Measurements from ENCODE around the gene SCG3.
"Not testable (repeated sequence)": the region's sequence is repeated elsewhere in the genome, so short reads cannot be mapped to it uniquely, and the experiment has no call there.

SCG3 gene

GRCh38 chr15:51681303-51681963, at the start of gene SCG3:
TSS of gene SCG3 (plus strand) at chr15:51681503. CDS start at chr15:51681756, 253 bp downstream.
- peak; percentile 19 for DNase-seq (ENCODE audit: low read depth)

- no peak for DNase-seq (ENCODE audit: low read depth)
Measured at GRCh38 chr15:51634591-51635198, 46.6 kb upstream of the SCG3 start.

GRCh38 chr15:51641490-51642130, 39.7 kb upstream of the SCG3 start:
- no peak for DNase-seq (ENCODE audit: low read depth)

GRCh38 chr15:51642696-51643095, 38.6 kb upstream of the SCG3 start:
- DNase-seq (ENCODE audit: low read depth), result no peak

GRCh38 chr15:51647128-51647562, 34.2 kb upstream of the SCG3 start:
- DNase-seq (ENCODE audit: low read depth), result no peak

- not testable (repeated sequence) for DNase-seq (ENCODE audit: low read depth)
Measured at GRCh38 chr15:51648101-51648500, 33.2 kb upstream of the SCG3 start.

- DNase-seq (ENCODE audit: low read depth), result not testable (repeated sequence)
Measured at GRCh38 chr15:51648643-51649042, 32.7 kb upstream of the SCG3 start.

- no peak for DNase-seq (ENCODE audit: low read depth)
Measured at GRCh38 chr15:51649659-51650521, 31.4 kb upstream of the SCG3 start.

GRCh38 chr15:51652084-51652668, 29.1 kb upstream of the SCG3 start:
- DNase-seq (ENCODE audit: low read depth), result no peak

- not testable (repeated sequence) for DNase-seq (ENCODE audit: low read depth)
Measured at GRCh38 chr15:51655401-51656057, 25.8 kb upstream of the SCG3 start.

GRCh38 chr15:51658664-51659063, 22.6 kb upstream of the SCG3 start:
- no peak for DNase-seq (ENCODE audit: low read depth)

- no peak for DNase-seq (ENCODE audit: low read depth)
Measured at GRCh38 chr15:51661072-51661471, 20.2 kb upstream of the SCG3 start.

GRCh38 chr15:51667478-51667877, 13.8 kb upstream of the SCG3 start:
- no peak for DNase-seq (ENCODE audit: low read depth)

GRCh38 chr15:51668446-51668845, 12.9 kb upstream of the SCG3 start:
- DNase-seq (ENCODE audit: low read depth), result no peak

- no peak for DNase-seq (ENCODE audit: low read depth)
Measured at GRCh38 chr15:51669381-51669780, 11.9 kb upstream of the SCG3 start.

GRCh38 chr15:51672155-51672687, 9.1 kb upstream of the SCG3 start:
- no peak for DNase-seq (ENCODE audit: low read depth)

GRCh38 chr15:51672913-51673857, 8.1 kb upstream of the SCG3 start:
- no peak for DNase-seq (ENCODE audit: low read depth)

GRCh38 chr15:51675234-51675633, 6.1 kb upstream of the SCG3 start:
- no peak for DNase-seq (ENCODE audit: low read depth)

- no peak for DNase-seq (ENCODE audit: low read depth)
Measured at GRCh38 chr15:51677021-51677420, 4.3 kb upstream of the SCG3 start.

- no peak for DNase-seq (ENCODE audit: low read depth)
Measured at GRCh38 chr15:51677452-51677851, 3.9 kb upstream of the SCG3 start.

Data from stimulated activated CD8-positive, alpha-beta memory T cell treated with anti-CD3 and anti-CD28 coated beads, Interleukin-15, amount 100 ng/mL, for 1 hour (primary cell).